Raji (cell line): ENCODE measurements around the gene TRIAP1.

Experiments
- POLR2A ChIP-seq: IDR thresholded peaks from 2 replicates; pipeline ENCODE4 v1.6.1; 2011; ENCODE audit warnings: low read depth, low read length, control low read depth; ENCODE audit not compliant: insufficient read depth

The TRIAP1 gene

DNA sequence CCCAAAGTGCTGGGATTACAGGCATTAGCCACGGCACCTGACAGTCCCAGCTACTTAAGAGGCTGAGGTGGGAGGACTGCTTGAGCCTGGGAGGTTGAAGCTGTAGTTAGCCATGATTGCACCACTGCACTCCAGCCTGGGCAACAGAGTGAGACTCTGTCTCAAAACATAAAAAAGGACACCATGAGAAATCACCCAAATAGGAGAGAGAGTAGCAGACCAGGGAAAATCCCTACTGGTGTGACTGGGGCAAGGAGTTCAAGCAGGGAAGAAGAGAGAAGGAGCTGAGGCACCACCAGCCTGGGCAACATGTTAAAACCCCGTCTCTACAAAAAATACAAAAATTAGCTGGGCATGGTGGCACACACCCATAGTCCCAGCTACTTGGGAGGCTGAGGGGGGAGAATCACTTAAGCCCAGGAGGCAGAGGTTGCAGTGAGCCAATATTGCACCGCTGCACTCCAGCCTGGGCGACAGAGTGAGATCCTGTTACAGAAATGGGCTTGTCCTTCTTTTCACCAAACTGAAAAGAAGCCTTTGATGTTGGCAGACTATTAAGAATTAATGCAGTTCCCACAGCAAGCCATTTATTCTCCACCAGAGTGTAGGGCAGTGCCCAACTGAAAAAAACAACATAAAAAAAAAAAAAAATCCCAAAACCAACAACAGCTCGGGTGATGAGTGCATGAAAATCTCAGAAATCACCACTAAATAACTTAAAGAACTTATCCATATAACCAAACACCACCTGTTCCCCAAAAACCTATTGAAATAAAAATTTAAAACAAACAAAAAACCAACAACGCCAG lies 27.8 kb upstream of the TRIAP1 start:
- TF ChIP-seq POLR2A, result no peak

- no peak for TF ChIP-seq POLR2A
Observed at GRCh38 chr12:120472521-120472920, 26.3 kb upstream of the TRIAP1 start.

- no peak for TF ChIP-seq POLR2A
Observed at GRCh38 chr12:120470150-120470784, 24.1 kb upstream of the TRIAP1 start.

GRCh38 chr12:120469450-120470149 lies 23.4 kb upstream of the TRIAP1 start, which contains the start of gene SRSF9:
Gene SRSF9 (minus strand): TSS chr12:120469748. CDS start chr12:120469609, 139 bp downstream.
- peak; percentile 92 for TF ChIP-seq POLR2A

DNA sequence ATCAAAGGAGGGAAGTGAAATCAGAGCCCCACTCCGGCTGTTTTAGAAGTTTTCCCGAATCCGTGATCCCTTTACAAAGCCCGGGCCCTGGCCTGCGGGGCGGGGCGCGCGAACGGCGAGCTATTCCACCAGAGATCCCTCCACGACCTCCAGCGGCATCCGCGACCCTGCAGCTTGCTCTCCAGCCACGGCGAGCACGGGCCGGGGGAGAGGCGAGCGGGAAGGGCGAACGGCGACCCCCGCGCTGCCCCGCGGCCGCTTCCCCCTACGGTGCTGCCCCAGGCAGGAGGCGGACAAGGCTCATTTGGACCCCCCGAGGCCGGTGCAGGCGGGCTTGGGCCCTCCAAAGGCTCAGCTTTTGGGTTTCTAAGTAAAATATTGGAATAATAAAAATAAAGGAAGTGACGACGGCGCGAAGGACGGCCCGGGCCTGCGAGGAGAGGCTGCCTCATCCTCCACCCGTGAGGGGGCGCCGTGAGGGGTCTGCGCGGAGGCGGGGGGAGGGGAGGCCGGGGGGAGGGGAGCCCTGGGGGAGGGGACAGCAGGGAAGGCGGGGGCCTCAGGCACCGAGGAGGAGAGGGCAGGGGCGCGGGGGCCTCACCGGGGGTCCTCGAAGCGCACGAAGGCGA lies 22.8 kb upstream of the TRIAP1 start:
- no peak for TF ChIP-seq POLR2A

DNA sequence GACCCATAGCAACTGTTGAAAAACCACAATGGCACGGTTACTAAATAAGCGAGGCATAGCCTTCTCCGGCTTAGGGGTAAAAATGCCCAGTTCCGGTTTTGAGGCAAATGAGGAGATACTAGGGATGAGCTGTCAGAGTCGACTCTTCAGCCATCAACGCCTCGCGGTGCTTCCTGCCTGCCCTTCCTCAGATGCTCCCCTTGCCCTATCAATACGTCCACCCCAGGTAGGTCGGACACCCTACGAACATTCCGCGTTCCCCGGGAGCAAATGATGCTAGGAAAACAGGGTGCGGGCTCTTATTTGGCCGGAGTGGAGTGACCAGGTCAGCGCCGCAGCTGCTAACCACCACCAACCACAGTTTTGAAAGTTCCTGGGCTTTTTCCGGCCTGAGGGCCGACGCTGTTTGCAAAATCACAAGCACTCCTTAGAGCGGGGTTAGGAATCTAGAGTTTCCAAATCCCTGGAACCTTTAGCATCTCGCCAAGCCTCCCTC lies 22.2 kb upstream of the TRIAP1 start:
- TF ChIP-seq POLR2A, result no peak

GRCh38 chr12:120467439-120467838 lies 21.3 kb upstream of the TRIAP1 start:
- no peak for TF ChIP-seq POLR2A

GRCh38 chr12:120466560-120467315 lies 20.6 kb upstream of the TRIAP1 start:
- no peak for TF ChIP-seq POLR2A

DNA sequence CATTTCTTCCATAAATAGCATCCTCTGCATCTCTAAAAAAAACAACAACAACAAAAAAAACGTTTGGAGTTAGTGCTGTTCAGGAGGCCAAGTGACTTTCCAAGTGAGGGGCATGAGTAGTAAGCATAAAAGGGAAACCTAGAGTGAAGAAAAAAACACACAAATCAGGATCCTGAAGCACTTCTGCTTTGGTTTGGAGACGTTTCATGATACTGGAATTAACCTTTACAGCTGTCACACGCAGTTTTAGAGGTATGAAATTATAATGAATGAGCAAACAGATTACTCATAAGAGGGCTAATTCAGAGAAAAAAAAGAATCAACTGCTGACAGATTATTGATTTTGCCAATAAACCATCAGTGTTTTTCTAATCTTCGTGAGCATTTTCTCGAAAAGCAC lies 19.6 kb upstream of the TRIAP1 start:
- TF ChIP-seq POLR2A, result no peak

DNA sequence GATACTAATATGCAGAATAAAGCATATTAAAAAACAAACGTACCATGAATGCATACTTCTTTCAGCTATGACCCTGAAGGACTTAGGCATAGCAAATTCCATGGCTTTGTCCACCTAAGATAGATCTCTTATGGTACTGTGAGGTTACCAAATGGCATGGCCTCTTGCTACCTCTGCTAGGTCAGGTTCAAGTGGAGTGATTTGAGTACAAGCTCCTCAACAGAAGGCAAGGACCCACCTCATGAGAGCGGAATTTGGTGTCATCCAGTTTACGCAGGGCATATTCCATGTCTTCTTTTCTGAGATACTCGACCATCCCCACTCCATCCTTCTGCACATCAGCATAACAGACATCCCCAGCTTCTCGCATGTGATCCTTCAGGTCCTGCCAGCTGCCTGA lies 17.5 kb upstream of the TRIAP1 start:
- no peak for TF ChIP-seq POLR2A

GRCh38 chr12:120462099-120462640 lies 16.0 kb upstream of the TRIAP1 start:
- no peak for TF ChIP-seq POLR2A

GRCh38 chr12:120460157-120460556 lies 14.0 kb upstream of the TRIAP1 start:
- TF ChIP-seq POLR2A, result no peak

DNA sequence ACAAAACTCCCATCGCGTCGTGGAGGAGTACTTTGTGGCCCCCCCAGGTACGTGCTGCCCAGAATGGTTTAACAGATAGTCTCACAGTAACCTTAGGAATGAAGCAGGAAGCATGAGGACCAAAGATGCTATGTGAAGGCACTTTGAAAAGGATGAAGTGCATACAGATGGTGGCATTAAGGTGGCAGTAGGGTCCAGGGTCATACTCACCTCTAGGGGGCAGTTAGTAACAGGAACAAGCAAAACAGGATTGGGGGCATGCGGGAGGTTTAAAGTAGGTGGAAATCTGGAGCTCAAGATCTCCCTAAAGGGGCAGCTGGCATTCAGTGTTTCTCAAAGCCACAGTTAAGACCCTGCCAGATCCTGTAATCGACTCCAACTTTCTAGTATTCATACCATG lies 10.9 kb upstream of the TRIAP1 start:
- no peak for TF ChIP-seq POLR2A

- TF ChIP-seq POLR2A, result no peak
Observed at GRCh38 chr12:120455302-120455701, 9.1 kb upstream of the TRIAP1 start.
